B cell (primary cell): ENCODE measurements around the gene LRP2. TPM values are rescaled to one million over a fixed set of nuclear protein-coding genes. Genes with fewer than 3 reads are reported as not detected.

Source experiments
- ATAC-seq: fragments of 200-7000 bp; cut with Tn5 transposase; one replicate; pipeline ENCODE4 v1.10.0; 2021; ENCODE audit warnings: low read depth, mild to moderate bottlenecking, moderate number of reproducible peaks, moderate library complexity
- CTCF ChIA-PET: fragments of 350-600 bp; sonication (Branson Sonifier 250); formaldehyde crosslinking; loops from one replicate; lab custom pipeline; 2021; ENCODE audit warnings: antibody characterized with exemption, inconsistent platforms; lab: Charles Lee
- POLR2A ChIA-PET: fragments of 350-600 bp; sonication (Branson Sonifier 250); formaldehyde crosslinking; loops from one replicate; lab custom pipeline; 2021; ENCODE audit warnings: antibody characterized with exemption; lab: Charles Lee
- DNase-seq: peaks from one replicate; pipeline ENCODE4 v3.0.0; 2013
- H2AFZ ChIP-seq: 2 replicates; pipeline ENCODE4 v1.6.1; 2012; ENCODE audit warnings: mild to moderate bottlenecking, low read depth, low read length; ENCODE audit not compliant: insufficient read depth, poor library complexity, severe bottlenecking
- H3K27ac ChIP-seq, 2 donors: 1 replicate in 1 of 2; 2 replicates in 1 of 2; pipeline ENCODE4 v1.5.1; 2012 to 2013; ENCODE audit warnings: low read length in 2 of 2, mild to moderate bottlenecking in 2 of 2, moderate library complexity in 1 of 2
- H3K27me3 ChIP-seq, 4 experiments: fragments of 200-600 bp in 1 of 4; sonication (generic) in 1 of 4; replicated peaks in 1 of 4; 1 replicate in 2 of 4; 2 replicates in 2 of 4; pipeline versions ENCODE4 v1.6.1 to v1.7.0; 2013 to 2016; ENCODE audit warnings: low read length in 3 of 4, mild to moderate bottlenecking in 2 of 4, mixed read lengths in 1 of 4, moderate library complexity in 1 of 4; ENCODE audit not compliant: insufficient read depth in 4 of 4, control insufficient read depth in 3 of 4; ENCODE audit errors: control extremely low read depth in 1 of 4
- H3K36me3 ChIP-seq, 2 experiments: replicated peaks in 1 of 2; 1 replicate in 1 of 2; 2 replicates in 1 of 2; pipeline versions ENCODE4 v1.6.1 to v1.7.1; 2013; ENCODE audit warnings: low read length in 1 of 2; ENCODE audit not compliant: insufficient read depth in 2 of 2, control insufficient read depth in 1 of 2; ENCODE audit errors: control extremely low read depth in 1 of 2, extremely low read depth in 1 of 2
- H3K4me1 ChIP-seq, 2 donors: fragments of 200-600 bp in 1 of 2; sonication (generic) in 1 of 2; 1 replicate in 1 of 2; 2 replicates in 1 of 2; pipeline versions ENCODE4 v1.5.1 to v1.6.1; 2013 to 2017; ENCODE audit warnings: low read length in 2 of 2; ENCODE audit not compliant: control insufficient read depth in 2 of 2, insufficient read depth in 2 of 2
- H3K4me2 ChIP-seq: replicated peaks from 2 replicates; pipeline ENCODE3; 2012; ENCODE audit warnings: mild to moderate bottlenecking, low read depth, low read length; ENCODE audit not compliant: poor library complexity, severe bottlenecking
- H3K4me3 ChIP-seq, 5 experiments: fragments of 200-600 bp in 1 of 5; sonication (generic) in 1 of 5; 1 replicate in 3 of 5; 2 replicates in 2 of 5; pipeline versions ENCODE4 v1.5.1 to v1.7.0; 2011 to 2016; ENCODE audit warnings: low read length in 4 of 5, mild to moderate bottlenecking in 4 of 5, low read depth in 2 of 5, control low read depth in 1 of 5, moderate library complexity in 1 of 5; ENCODE audit not compliant: insufficient read depth in 1 of 5; ENCODE audit errors: control extremely low read depth in 1 of 5, extremely low read depth in 1 of 5
- H3K79me2 ChIP-seq: fragments of 200-600 bp; sonication (generic); one replicate; pipeline ENCODE4 v1.6.0; 2016; ENCODE audit warnings: low read length; ENCODE audit not compliant: control insufficient read depth, insufficient read depth
- H3K9ac ChIP-seq: fragments of 200-600 bp; sonication (generic); 2 replicates; pipeline ENCODE4 v1.6.1; 2017; ENCODE audit warnings: mild to moderate bottlenecking, low read length, moderate library complexity
- H3K9me3 ChIP-seq, 3 donors: one replicate each; pipeline versions ENCODE4 v1.6.1 to v1.7.1; 2013; ENCODE audit warnings: low read length in 2 of 3; ENCODE audit not compliant: control insufficient read depth in 2 of 3, insufficient read depth in 1 of 3; ENCODE audit errors: control extremely low read depth in 1 of 3
- H4K20me1 ChIP-seq: 2 replicates; pipeline ENCODE4 v1.6.0; 2012; ENCODE audit warnings: mild to moderate bottlenecking, low read length; ENCODE audit not compliant: insufficient read depth, control insufficient read depth, poor library complexity, severe bottlenecking
- H3K27ac Mint-ChIP-seq: one replicate; pipeline ENCODE4 v1.8.0; 2021; ENCODE audit warnings: mixed read lengths
- H3K27me3 Mint-ChIP-seq: one replicate; pipeline ENCODE4 v1.8.0; 2021; ENCODE audit warnings: mixed read lengths
- H3K4me1 Mint-ChIP-seq: one replicate; pipeline ENCODE4 v1.8.0; 2021; ENCODE audit warnings: mixed read lengths
- H3K4me3 Mint-ChIP-seq: one replicate; pipeline ENCODE4 v1.8.0; 2021; ENCODE audit warnings: mixed read lengths
- H3K9me3 Mint-ChIP-seq: one replicate; pipeline ENCODE4 v1.8.0; 2022; ENCODE audit warnings: mixed read lengths; ENCODE audit not compliant: insufficient read depth
- CTCF ChIP-seq: fragments of 200-600 bp; IDR thresholded peaks from one replicate; pipeline ENCODE4 v1.8.0; 2022; ENCODE audit warnings: antibody characterized with exemption, mild to moderate bottlenecking
- EZH2 ChIP-seq: IDR thresholded peaks from 2 replicates; pipeline ENCODE4 v1.6.1; 2012; ENCODE audit warnings: borderline replicate concordance, low read depth, mild to moderate bottlenecking, moderate library complexity, low read length; ENCODE audit not compliant: insufficient read depth, poor library complexity, severe bottlenecking
- WGBS: methylation state at CpG from one replicate; pipeline ENCODE4 v1.1.5; 2013; ENCODE audit warnings: missing lambda C conversion rate; ENCODE audit not compliant: insufficient coverage; 5-methylcytosine and 5-hydroxymethylcytosine counted together
- intact Hi-C: fragments of 100-400 bp; cut with micrococcal nuclease; formaldehyde crosslinking; loops from one replicate; pipeline ENCODE4 v1.10.0; 2022
- polyA plus RNA-seq: library from polyadenylated mRNA; depleted of rRNA; stranded (reverse); fragments of >200 nt; gene quantifications from 2 replicates; pipeline ENCODE4 v1.2.3, GENCODE V29; 2012
- total RNA-seq, 2 donors: library from RNA; stranded (reverse); fragments of 120-200 nt in 1 of 2; gene quantifications; 1 replicate in 1 of 2; 2 replicates in 1 of 2; pipeline versions ENCODE4 v1.2.3 to v1.2.4, GENCODE V29; 2013 to 2022

The LRP2 gene
- total and polyA plus RNA-seq, 2 donors (not counting 1 experiment from before 2014, with no cell fraction given) = not detected

DNA sequence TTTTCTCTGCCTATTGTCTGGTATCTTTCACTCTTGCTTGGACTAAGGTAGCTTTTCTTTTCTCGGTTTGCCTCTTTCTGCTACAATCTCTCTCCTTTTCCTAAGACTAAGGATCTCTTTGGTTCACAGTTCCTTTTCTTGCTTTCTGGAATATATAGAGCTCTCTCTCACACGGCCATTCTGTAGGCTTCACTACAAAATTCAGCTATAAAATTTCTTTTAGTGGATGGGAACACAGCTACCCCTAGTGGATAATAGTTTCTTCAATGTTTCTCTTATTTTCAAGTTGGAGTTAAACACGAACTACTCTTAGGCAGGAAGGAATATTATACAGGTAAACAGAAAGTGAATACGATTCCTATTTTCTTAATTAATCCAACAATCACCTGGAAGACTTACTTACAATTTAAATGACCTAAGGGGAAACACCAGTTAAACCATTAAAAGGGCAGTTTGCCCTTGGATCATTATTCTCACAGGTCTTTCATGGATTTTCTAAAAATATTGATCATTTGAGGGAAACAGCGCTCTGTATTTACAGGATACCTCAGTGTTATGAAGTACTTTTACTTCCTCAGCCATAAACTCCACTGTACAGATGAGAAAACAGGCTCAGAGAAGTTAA lies 140.5 kb downstream of the LRP2 start:
- no peaks in the 10 kb centered on the region for H3K9me3 ChIP-seq
- no peak overlapping the region for H3K9ac ChIP-seq
- ATAC-seq = no peak
- no peak overlapping the region for H3K4me3 ChIP-seq
- H3K27me3 ChIP-seq = no peaks in the 10 kb centered on the region
- H3K27ac ChIP-seq = no peak overlapping the region
- ChIA-PET CTCF (interaction anchor here (0.6 kb wide), 1 partner anchor 80 kb away, joined by 3 read pairs; no protein-coding TSS in a partner anchor), POLR2A (no interaction called here)
- Mint-ChIP-seq H3K9me3 (no peaks in the 10 kb centered on the region), H3K27ac (no peak overlapping the region), H3K4me1 (no peaks in the 10 kb centered on the region), H3K4me3 (no peak overlapping the region), H3K27me3 (no peaks in the 10 kb centered on the region)
- H4K20me1 ChIP-seq = no peaks in the 10 kb centered on the region
- no peaks in the 10 kb centered on the region for H3K4me1 ChIP-seq
- WGBS = no CpG with 5 or more reads among the region's 5 CpGs
- H3K79me2 ChIP-seq = no peaks in the 10 kb centered on the region
- H2AFZ ChIP-seq = no peak overlapping the region
- no peaks in the 10 kb centered on the region for H3K36me3 ChIP-seq
- TF ChIP-seq EZH2 (no peak), CTCF (peak; percentile 26)
- intact Hi-C loops = no loop called here
- no peak for DNase-seq
- no peak overlapping the region for H3K4me2 ChIP-seq

GRCh38 chr2:169210917-169211316 lies 151.4 kb downstream of the LRP2 start:
- Histone ChIP-seq H3K4me3 (no peak overlapping the region), H3K4me2 (no peak overlapping the region), H2AFZ (no peak overlapping the region), H3K9ac (no peak overlapping the region), H3K27me3 (peaks cover 0 to 3% (median 0%) of the 10 kb centered on the region in 4 experiments), H3K79me2 (no peaks in the 10 kb centered on the region), H3K27ac (no peak overlapping the region), H3K9me3 (no peaks in the 10 kb centered on the region), H3K36me3 (no peaks in the 10 kb centered on the region), H4K20me1 (no peaks in the 10 kb centered on the region), H3K4me1 (no peaks in the 10 kb centered on the region)
- intact Hi-C loops = no loop called here
- Mint-ChIP-seq H3K27ac (no peak overlapping the region), H3K27me3 (peaks cover 7% of the 10 kb centered on the region), H3K4me3 (no peak overlapping the region), H3K4me1 (no peaks in the 10 kb centered on the region), H3K9me3 (no peaks in the 10 kb centered on the region)
- DNase-seq (no peak), ATAC-seq (no peak)
- ChIA-PET POLR2A (no interaction called here), CTCF (no interaction called here)
- TF ChIP-seq EZH2 (no peak), CTCF (no peak)
- 100% methylated on average over 2 of the region's 4 CpGs for WGBS
